COLO668 (cell line): ENCODE measurements around the gene ENTR1.

Experiments used
- DNase-seq: peaks from one replicate; lab custom pipeline; 2025; ENCODE audit not compliant: unreplicated experiment; lab: John Stamatoyannopoulos, UW

The ENTR1 gene

DNA sequence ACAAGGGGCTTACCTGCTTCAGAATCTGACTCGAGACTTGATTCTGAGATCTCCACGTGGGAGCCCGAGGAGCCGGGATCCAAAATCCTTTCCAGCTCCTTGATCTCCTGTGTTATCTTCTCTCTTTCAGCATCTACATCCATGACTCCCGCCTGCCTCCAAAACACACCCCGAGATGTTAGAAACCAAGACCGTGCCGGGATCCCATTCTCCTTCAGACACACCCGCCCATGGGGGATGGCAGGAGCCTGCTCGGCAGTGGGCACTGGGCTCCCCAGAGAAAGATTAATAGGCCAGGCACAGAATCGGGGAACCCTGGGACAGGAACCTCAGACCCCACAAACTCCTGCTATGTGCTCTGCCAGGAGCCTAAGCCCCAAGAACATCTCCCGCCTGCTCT is 12.1 kb downstream of the ENTR1 start:
- DNase-seq, result no peak

DNA sequence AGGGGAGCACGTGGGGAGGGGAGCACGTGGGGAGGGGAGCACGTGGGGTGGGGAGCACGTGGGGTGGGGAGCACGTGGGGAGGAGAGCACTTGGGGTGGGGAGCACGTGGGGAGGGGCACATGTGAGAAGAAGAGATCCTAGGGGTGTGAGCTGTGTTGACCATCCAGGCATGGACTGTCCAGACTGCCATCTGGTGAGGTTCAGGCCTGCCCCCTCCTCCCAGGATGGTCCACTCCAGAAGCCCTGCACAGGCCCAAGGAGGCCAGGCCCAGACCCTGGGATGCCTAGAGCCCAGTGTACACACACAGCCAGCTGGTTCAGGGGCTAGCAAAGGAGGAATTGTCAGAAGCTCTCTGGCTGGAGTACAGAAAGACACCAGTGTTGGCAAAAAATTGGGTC is 12.8 kb downstream of the ENTR1 start:
- DNase-seq, result no peak

DNA sequence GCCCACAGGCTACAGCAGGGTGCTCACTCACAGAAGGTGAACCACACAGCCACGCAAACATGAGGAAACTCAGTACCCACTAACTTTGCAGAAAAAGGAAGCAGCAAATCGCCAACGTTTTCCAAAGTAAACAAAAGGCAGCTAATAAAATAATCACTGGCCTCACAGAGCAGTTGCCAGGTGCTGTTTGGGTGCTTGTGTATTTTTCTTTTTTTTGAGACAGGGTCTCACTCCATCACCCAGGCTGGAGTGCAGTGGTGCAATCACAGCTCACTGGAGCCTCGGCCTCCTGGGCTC is 14.2 kb downstream of the ENTR1 start:
- DNase-seq, result no peak

- no peak for DNase-seq
Observed at GRCh38 chr9:136395345-136396218, 14.8 kb downstream of the ENTR1 start.

- DNase-seq, result no peak
Observed at GRCh38 chr9:136395020-136395340, 15.4 kb downstream of the ENTR1 start.

- no peak for DNase-seq
Observed at GRCh38 chr9:136394312-136395019, 15.9 kb downstream of the ENTR1 start.

DNA sequence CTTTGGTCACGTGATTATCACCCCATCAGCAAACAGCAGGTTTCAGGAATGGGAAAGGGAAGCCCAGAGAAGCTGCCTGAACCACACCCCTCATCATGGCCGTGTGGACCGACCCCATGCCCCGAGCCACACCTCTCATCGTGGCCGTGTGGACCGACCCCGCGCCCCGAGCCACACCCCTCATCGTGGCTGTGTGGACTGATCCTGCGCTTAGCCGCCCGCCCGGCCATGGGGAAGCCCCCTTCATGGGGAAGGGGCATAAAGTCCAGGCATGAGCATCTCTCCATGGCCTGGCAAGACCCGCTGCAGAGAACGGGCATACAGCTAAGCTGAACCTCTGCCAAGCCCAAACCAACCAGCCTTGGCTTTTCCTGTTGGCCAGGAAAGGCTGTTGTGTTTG is 16.9 kb downstream of the ENTR1 start:
- no peak for DNase-seq

GRCh38 chr9:136392538-136393449 is 17.6 kb downstream of the ENTR1 start:
- no peak for DNase-seq

DNA sequence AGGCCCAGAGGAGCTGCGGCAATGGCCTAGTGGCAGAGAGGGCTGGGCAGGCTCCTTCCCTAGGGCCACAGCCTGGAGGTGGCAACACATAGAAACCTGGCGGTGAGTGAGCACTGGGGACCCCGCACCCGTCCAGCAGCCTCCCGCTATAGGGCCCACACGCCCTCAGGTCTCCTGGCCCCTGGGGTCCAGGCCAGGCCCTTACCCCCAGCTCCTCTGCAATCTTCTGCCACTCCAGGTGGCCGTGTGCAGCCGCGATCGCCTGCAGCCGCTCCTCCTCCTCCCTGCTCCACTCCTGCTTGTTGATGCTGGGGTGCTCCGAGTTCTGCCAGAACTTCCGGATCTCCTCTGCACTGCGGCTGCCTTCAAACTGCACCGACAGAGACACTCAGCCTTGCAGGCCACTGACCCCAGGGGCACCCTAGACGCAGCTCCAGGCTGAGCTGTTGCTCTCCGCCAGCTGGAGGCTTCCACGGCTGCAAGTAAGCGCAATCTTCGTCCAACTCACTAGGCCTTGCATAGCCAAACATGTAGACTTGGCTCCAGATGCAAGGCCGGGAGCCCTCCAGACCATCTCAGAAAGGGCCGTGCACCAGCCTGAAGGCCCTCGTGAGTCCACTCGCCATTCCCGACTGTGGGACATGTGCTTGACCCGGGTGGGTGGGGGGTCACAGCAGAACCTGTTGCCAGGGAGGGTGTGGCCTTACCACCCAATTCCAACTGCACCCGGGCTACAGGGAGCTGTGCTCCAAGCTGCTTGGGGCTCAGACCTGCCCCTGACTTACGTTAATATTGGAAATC is 18.5 kb downstream of the ENTR1 start:
- DNase-seq, result no peak

DNA sequence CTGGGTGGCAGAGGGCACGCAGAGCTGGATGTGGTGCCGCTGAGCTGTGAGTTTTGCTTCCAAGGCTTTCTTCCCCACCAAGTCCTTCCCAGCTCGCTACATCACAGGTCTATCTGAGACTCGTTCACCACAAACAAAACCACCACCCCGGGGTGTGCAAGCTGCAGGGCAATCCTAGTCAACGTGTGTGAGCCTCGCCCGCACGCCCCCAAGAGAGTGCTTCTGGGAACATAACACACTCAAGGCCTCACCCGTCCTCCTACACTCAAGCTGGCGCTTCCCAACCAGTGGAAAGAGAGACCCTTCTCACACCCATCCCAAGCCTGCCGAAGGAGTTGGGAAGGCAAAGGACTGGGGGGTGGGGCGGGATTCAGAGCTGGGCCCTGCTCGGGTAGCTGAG is 21.0 kb downstream of the ENTR1 start:
- DNase-seq, result no peak

- DNase-seq, result no peak
Observed at GRCh38 chr9:136387217-136387616, 23.2 kb downstream of the ENTR1 start.

DNA sequence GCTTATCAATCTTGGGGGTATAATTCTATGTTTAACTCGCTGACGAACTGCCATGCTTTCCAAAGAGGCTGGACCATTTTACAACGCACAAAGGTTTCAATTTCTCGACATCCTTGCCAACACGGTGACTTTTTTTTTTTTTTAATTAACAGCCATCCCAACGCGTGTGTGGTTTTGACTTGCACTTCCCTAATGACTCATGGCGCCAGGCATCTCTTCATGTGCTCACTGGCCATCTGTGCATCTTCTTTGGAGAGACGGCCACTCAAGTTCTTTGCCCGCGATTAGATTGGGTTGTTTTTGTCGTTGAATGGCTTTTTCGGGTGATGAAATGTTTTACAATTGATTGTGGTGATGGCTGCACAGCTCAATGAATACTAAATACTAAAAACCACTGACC is 24.4 kb downstream of the ENTR1 start:
- DNase-seq, result no peak

GRCh38 chr9:136385015-136385414 is 25.4 kb downstream of the ENTR1 start:
- DNase-seq, result no peak

- no peak for DNase-seq
Observed at GRCh38 chr9:136383436-136383835, 27.0 kb downstream of the ENTR1 start.

DNA sequence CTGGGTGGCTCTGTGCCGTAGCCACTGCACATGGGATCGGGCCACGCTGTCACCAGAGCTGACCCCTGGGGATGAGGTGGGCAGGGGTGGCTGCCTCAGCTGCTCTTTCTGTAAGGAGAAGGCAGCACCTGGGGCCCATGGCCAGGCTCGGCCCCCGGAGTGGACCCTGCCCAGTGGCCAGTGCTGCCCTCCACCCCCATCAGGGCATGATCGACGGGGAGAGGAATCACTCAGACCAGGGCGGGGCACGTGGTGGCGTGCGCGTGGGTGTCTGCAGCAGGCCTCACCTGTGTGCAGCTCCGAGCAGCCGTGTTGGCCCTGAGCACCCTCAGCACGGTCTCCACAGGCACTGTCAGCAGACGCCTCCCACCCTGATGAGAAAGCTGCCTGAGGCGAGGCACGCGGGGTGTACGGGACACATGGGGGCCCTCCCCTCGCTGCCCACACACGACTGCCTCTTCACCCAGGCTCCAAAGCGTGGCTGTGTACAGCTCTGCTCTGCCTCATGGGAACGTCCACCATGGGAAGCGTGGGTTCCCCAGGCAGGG is 28.4 kb downstream of the ENTR1 start:
- no peak for DNase-seq

DNA sequence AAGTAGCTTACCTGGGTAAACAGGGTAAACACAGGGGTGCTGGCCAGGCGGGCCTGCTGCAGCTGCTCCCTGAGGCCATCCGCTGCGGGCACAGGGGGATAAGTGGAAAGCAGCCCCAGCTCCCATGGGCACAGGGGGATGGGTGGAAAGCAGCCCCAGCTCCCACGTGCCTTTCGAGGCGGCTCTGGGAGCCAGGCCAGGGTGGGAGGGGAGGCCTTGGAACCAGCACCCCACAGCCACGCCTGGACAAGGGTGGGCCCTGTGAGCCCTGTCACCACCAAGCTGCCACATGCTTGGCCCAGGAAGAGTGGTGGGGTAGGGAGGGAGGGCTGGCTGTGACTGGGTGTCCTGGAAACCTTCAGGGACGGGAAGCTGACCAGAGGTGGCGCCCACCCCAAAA is 29.1 kb downstream of the ENTR1 start:
- no peak for DNase-seq

DNA sequence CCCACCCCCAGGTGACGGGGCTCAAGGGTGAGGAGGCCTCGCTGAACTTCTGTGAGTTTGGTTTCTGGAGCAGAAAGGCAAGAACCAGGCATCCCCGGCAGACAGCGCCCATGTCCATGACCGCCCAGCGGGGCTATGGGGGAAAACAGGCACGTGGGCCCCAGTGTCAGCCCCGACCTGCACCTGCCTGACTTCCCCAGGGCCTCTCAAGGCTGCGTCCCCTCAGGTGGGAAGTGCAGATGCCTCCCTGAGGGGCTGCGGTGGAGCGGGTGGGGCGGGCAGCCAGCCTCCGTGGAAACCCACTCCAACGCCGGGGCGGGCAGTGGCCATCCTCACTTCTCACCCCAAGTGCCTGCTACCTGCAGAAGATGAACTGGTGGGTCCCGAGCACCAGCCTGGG is 30.0 kb downstream of the ENTR1 start:
- DNase-seq, result no peak

GRCh38 chr9:136379891-136380290 is 30.5 kb downstream of the ENTR1 start:
- DNase-seq, result no peak

GRCh38 chr9:136379401-136379800 is 31.0 kb downstream of the ENTR1 start:
- no peak for DNase-seq

GRCh38 chr9:136379003-136379287 is 31.5 kb downstream of the ENTR1 start:
- no peak for DNase-seq
